ENCODE measurements around the gene CD300LG. TPM values are rescaled to one million over a fixed set of nuclear protein-coding genes. Genes with fewer than 3 reads are reported as not detected.

The CD300LG gene
- total RNA-seq, 1 experiment from 2014 or later = not detected

- 0 out of 2 replicates have a peak, but pooled peaks cover 4% of the 10 kb centered on the region for H3K4me1 ChIP-seq (replicated peaks; ENCODE audit: insufficient read depth)
- 0 out of 2 replicates have a peak, but pooled peaks cover 5% of the 10 kb centered on the region for H3F3A ChIP-seq (ENCODE audit: insufficient read depth, low read depth)
- POLR2A ChIA-PET (ENCODE audit: unreplicated experiment) = interaction anchor here (0.6 kb wide), 1 partner anchor 22 kb away, joined by 3 read pairs; no protein-coding TSS in a partner anchor
- TF ChIP-seq, protein P1, sequence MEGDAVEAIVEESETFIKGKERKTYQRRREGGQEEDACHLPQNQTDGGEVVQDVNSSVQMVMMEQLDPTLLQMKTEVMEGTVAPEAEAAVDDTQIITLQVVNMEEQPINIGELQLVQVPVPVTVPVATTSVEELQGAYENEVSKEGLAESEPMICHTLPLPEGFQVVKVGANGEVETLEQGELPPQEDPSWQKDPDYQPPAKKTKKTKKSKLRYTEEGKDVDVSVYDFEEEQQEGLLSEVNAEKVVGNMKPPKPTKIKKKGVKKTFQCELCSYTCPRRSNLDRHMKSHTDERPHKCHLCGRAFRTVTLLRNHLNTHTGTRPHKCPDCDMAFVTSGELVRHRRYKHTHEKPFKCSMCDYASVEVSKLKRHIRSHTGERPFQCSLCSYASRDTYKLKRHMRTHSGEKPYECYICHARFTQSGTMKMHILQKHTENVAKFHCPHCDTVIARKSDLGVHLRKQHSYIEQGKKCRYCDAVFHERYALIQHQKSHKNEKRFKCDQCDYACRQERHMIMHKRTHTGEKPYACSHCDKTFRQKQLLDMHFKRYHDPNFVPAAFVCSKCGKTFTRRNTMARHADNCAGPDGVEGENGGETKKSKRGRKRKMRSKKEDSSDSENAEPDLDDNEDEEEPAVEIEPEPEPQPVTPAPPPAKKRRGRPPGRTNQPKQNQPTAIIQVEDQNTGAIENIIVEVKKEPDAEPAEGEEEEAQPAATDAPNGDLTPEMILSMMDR (conservative IDR thresholded peaks at IDR 0.05) = no peak
- TF ChIP-seq EZH2 (IDR thresholded peaks at IDR 0.05; ENCODE audit: low read depth) = no peak
- no peak overlapping the region for H3K4me3 ChIP-seq
- peaks cover 5% of the 10 kb centered on the region; the same call in 1 of the 2 replicates for H3K9me3 ChIP-seq (ENCODE audit: insufficient read depth, low read depth)
- H3K36me3 ChIP-seq (ENCODE audit: low read depth) = no peaks in the 10 kb centered on the region
- H4K20me1 ChIP-seq (ENCODE audit: insufficient read depth) = no peaks in the 10 kb centered on the region
- DNase-seq = no peak
- BruUV-seq (replicated peaks) = no TSS peak
- no peaks in the 10 kb centered on the region for H3K9me2 ChIP-seq (ENCODE audit: insufficient read depth)
- CTCF ChIA-PET = no interaction called here
- no peak overlapping the region for H3K4me2 ChIP-seq
- H3K27ac ChIP-seq = no peak overlapping the region
- H3K27me3 ChIP-seq (ENCODE audit: insufficient read depth, low read depth) = peaks cover 3% of the 10 kb centered on the region; the same call in 1 of the 2 replicates
- intact Hi-C loops (cut with micrococcal nuclease; ENCODE audit: unreplicated experiment) = no loop called here
- no peak overlapping the region for H2AFZ ChIP-seq
- no peaks in the 10 kb centered on the region for H3K79me2 ChIP-seq (ENCODE audit: low read depth)
These were observed 46.2 kb upstream of the CD300LG start for GRCh38 chr17:43800736-43801135.

DNA sequence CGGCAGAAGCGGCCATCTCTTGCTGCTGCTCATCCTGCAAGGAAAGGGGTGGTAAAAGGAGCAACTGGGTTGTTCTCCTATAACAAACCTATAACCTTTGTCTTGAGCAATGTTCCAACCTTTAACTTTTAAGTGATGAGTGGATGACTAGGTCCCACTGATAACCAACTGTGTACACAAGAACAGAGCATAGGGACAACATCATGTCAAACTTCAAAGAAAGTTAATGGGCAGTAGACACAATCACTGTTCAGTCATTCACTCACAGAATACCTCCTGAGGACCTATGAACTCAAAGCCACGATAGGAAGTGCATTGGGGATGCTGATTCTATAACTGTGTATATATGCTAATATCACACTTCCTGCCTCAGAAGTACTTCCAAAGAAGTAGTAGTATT lies 45.1 kb upstream of the CD300LG start:
- ChIA-PET POLR2A (ENCODE audit: unreplicated experiment) (no interaction called here), CTCF (no interaction called here)
- Histone ChIP-seq H2AFZ (no peak overlapping the region), H3K4me1 (replicated peaks; ENCODE audit: insufficient read depth) (0 out of 2 replicates have a peak, but pooled peaks cover 4% of the 10 kb centered on the region), H3K4me3 (no peak overlapping the region), H3K27me3 (ENCODE audit: insufficient read depth, low read depth) (no peaks in the 10 kb centered on the region), H3K36me3 (ENCODE audit: low read depth) (no peaks in the 10 kb centered on the region), H3K27ac (no peak overlapping the region), H3K79me2 (ENCODE audit: low read depth) (no peaks in the 10 kb centered on the region), H3F3A (ENCODE audit: insufficient read depth, low read depth) (0 out of 2 replicates have a peak, but pooled peaks cover 5% of the 10 kb centered on the region), H4K20me1 (ENCODE audit: insufficient read depth) (no peaks in the 10 kb centered on the region), H3K9me3 (ENCODE audit: insufficient read depth, low read depth) (peaks cover 5% of the 10 kb centered on the region; the same call in 1 of the 2 replicates), H3K4me2 (no peak overlapping the region), H3K9me2 (ENCODE audit: insufficient read depth) (no peaks in the 10 kb centered on the region)
- DNase-seq = no peak
- intact Hi-C loops (cut with micrococcal nuclease; ENCODE audit: unreplicated experiment) = no loop called here
- no TSS peak for BruUV-seq (replicated peaks)
- no peak for TF ChIP-seq EZH2 (IDR thresholded peaks at IDR 0.05; ENCODE audit: low read depth)
- TF ChIP-seq, protein P1 (conservative IDR thresholded peaks at IDR 0.05) = no peak

GRCh38 chr17:43803758-43804157 lies 43.2 kb upstream of the CD300LG start:
- no peak overlapping the region for H3K27ac ChIP-seq
- no peak overlapping the region for H2AFZ ChIP-seq
- intact Hi-C loops (cut with micrococcal nuclease; ENCODE audit: unreplicated experiment) = no loop called here
- H3F3A ChIP-seq (ENCODE audit: insufficient read depth, low read depth) = 0 out of 2 replicates have a peak, but pooled peaks cover 5% of the 10 kb centered on the region
- H3K4me1 ChIP-seq (replicated peaks; ENCODE audit: insufficient read depth) = no peaks in the 10 kb centered on the region
- no TSS peak for BruUV-seq (replicated peaks)
- H3K79me2 ChIP-seq (ENCODE audit: low read depth) = no peaks in the 10 kb centered on the region
- H3K36me3 ChIP-seq (ENCODE audit: low read depth) = no peaks in the 10 kb centered on the region
- POLR2A ChIA-PET (ENCODE audit: unreplicated experiment) = interaction anchor here (0.6 kb wide), 1 partner anchor 12 kb away, joined by 10 read pairs; no protein-coding TSS in a partner anchor
- CTCF ChIA-PET = no interaction called here
- no peaks in the 10 kb centered on the region for H3K27me3 ChIP-seq (ENCODE audit: insufficient read depth, low read depth)
- DNase-seq = no peak
- TF ChIP-seq, protein P1 (conservative IDR thresholded peaks at IDR 0.05) = no peak
- no peak for TF ChIP-seq EZH2 (IDR thresholded peaks at IDR 0.05; ENCODE audit: low read depth)
- H3K9me3 ChIP-seq (ENCODE audit: insufficient read depth, low read depth) = no peaks in the 10 kb centered on the region
- H3K9me2 ChIP-seq (ENCODE audit: insufficient read depth) = no peaks in the 10 kb centered on the region
- no peak overlapping the region for H3K4me2 ChIP-seq
- H3K4me3 ChIP-seq = no peak overlapping the region
- H4K20me1 ChIP-seq (ENCODE audit: insufficient read depth) = no peaks in the 10 kb centered on the region
